Ascending aorta (tissue), 2 donors: ENCODE data around the gene MARCHF9. TPM values are rescaled to one million over a fixed set of nuclear protein-coding genes. Genes with fewer than 3 reads are reported as not detected.

Source experiments
- DNase-seq, 2 donors: peaks; one replicate each; pipeline ENCODE4 v3.0.0-alpha.2; 2019; ENCODE audit warnings: low spot score in 2 of 2
- H3K27ac ChIP-seq, 2 donors: fragments of 200-600 bp; sonication (generic); one replicate each; pipeline ENCODE4 v1.5.1; 2016 to 2017; ENCODE audit warnings: mild to moderate bottlenecking in 1 of 2
- H3K27me3 ChIP-seq: fragments of 200-600 bp; sonication (generic); one replicate; pipeline ENCODE4 v1.5.1; 2017
- H3K36me3 ChIP-seq, 2 donors: fragments of 200-600 bp; sonication (generic); one replicate each; pipeline ENCODE4 v1.5.1; 2016
- H3K4me1 ChIP-seq, 2 donors: fragments of 200-600 bp; sonication (generic); one replicate each; pipeline ENCODE4 v1.5.1; 2016 to 2017; ENCODE audit warnings: mild to moderate bottlenecking in 1 of 2
- H3K4me3 ChIP-seq, 2 donors: fragments of 200-600 bp; sonication (generic); one replicate each; pipeline ENCODE4 v1.5.1; 2016 to 2017; ENCODE audit warnings: mild to moderate bottlenecking in 1 of 2
- H3K9me3 ChIP-seq, 2 donors: fragments of 200-600 bp; sonication (generic); one replicate each; pipeline ENCODE4 v1.5.1; 2016
- CTCF ChIP-seq, 3 experiments: fragments of 200-600 bp in 2 of 3; fragments of 450-650 bp in 1 of 3; sonication (generic) in 2 of 3; IDR thresholded peaks; one replicate each; pipeline ENCODE4 v1.5.1; 2016 to 2019; ENCODE audit warnings: antibody characterized with exemption in 3 of 3, mild to moderate bottlenecking in 1 of 3, moderate library complexity in 1 of 3
- intact Hi-C: fragments of 100-400 bp; cut with DNase I; formaldehyde crosslinking; loops from one replicate; pipeline ENCODE4 v1.15.1; 2023
- total RNA-seq: library from RNA; depleted of rRNA; stranded (reverse); fragments of >200 nt; gene quantifications from one replicate; pipeline ENCODE4 v1.1.0, GENCODE V29; 2016

MARCHF9 gene
- total RNA-seq, 1 donor from 2014 or later = 8.4 TPM

DNA sequence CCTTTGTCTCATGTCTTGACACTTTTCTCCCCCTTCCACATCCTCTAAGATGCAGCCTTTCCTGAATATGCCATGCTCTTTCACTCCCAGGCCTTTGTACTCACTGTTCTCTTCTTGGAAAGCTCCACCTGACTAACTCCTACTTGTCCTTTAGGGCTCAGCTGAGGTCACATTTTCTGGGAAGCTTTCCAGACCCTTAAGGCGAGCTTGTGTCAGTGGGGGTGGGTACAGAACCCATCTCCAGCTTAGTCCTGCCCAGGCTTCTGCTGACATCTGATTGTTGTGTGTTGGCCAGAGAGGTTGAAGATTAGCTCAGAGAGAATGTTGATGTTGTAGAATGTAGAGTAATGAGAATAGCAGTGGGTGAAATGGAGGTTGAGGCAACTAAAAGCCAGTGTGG lies 24.8 kb downstream of the MARCHF9 start:
- peaks cover 0 to 9% of the 10 kb centered on the region in 2 donors for H3K36me3 ChIP-seq
- H3K27ac ChIP-seq = no peak overlapping the region
- intact Hi-C loops = no loop called here
- H3K9me3 ChIP-seq = no peaks in the 10 kb centered on the region
- no peak overlapping the region for H3K4me3 ChIP-seq
- peaks cover 7 to 14% of the 10 kb centered on the region in 2 donors for H3K4me1 ChIP-seq
- no peaks in the 10 kb centered on the region for H3K27me3 ChIP-seq
- TF ChIP-seq CTCF (IDR thresholded peaks at IDR 0.05) = no peak
- DNase-seq = peak in 1 of 2 donors; percentile 18

GRCh38 chr12:57780284-57780897 lies 25.5 kb downstream of the MARCHF9 start:
- intact Hi-C loops = no loop called here
- H3K27me3 ChIP-seq = no peaks in the 10 kb centered on the region
- H3K36me3 ChIP-seq = peaks cover 1 to 6% of the 10 kb centered on the region in 2 donors

GRCh38 chr12:57781244-57781643 lies 26.3 kb downstream of the MARCHF9 start:
- no peak overlapping the region for H3K27ac ChIP-seq
- H3K36me3 ChIP-seq = peaks cover 8 to 9% of the 10 kb centered on the region in 2 donors
- intact Hi-C loops = no loop called here
- H3K4me1 ChIP-seq = peaks cover 7 to 14% of the 10 kb centered on the region in 2 donors
- H3K4me3 ChIP-seq = no peak overlapping the region
- TF ChIP-seq CTCF (IDR thresholded peaks at IDR 0.05) = no peak
- no peaks in the 10 kb centered on the region for H3K9me3 ChIP-seq
- DNase-seq = peak in 1 of 2 donors; percentile 16
- H3K27me3 ChIP-seq = no peaks in the 10 kb centered on the region

More at GRCh38 chr12:57780284-57780897, 25.5 kb downstream of the MARCHF9 start:
- no peaks in the 10 kb centered on the region for H3K9me3 ChIP-seq
- H3K4me3 ChIP-seq = no peak overlapping the region
- H3K27ac ChIP-seq = no peak overlapping the region
- peak in 1 of 2 donors; percentile 57 for DNase-seq
- TF ChIP-seq CTCF (IDR thresholded peaks at IDR 0.05) = no peak
- H3K4me1 ChIP-seq = peaks cover 7 to 14% of the 10 kb centered on the region in 2 donors

GRCh38 chr12:57781801-57782200 lies 26.9 kb downstream of the MARCHF9 start:
- intact Hi-C loops = loop anchor here (1.0 kb wide), 1 partner anchor 124 kb away; no protein-coding TSS in a partner anchor
- TF ChIP-seq CTCF (IDR thresholded peaks at IDR 0.05) = no peak
- Histone ChIP-seq H3K36me3 (peaks cover 10 to 13% of the 10 kb centered on the region in 2 donors), H3K27ac (peak overlapping the region in 1 of 2 donors; percentile 13), H3K4me1 (peaks cover 7 to 14% of the 10 kb centered on the region in 2 donors), H3K9me3 (no peaks in the 10 kb centered on the region), H3K4me3 (no peak overlapping the region), H3K27me3 (no peaks in the 10 kb centered on the region)
- no peak for DNase-seq

- DNase-seq = no peak
- intact Hi-C loops = loop anchor here (1.0 kb wide), 1 partner anchor 123 kb away; no protein-coding TSS in a partner anchor
- Histone ChIP-seq H3K27me3 (no peaks in the 10 kb centered on the region), H3K9me3 (no peaks in the 10 kb centered on the region), H3K27ac (peak overlapping the region in 1 of 2 donors; percentile 13), H3K36me3 (peaks cover 14 to 18% of the 10 kb centered on the region in 2 donors), H3K4me3 (peak overlapping the region; percentile 77 to 97), H3K4me1 (peaks cover 7 to 14% of the 10 kb centered on the region in 2 donors)
- TF ChIP-seq CTCF (IDR thresholded peaks at IDR 0.05) = no peak
Observed at GRCh38 chr12:57782243-57782607, 27.3 kb downstream of the MARCHF9 start.
